Kidney (tissue), 14 donors: ENCODE measurements around the gene KANSL1L. TPM values are rescaled to one million over a fixed set of nuclear protein-coding genes. Genes with fewer than 3 reads are reported as not detected.

Experiments
- DNase-seq, 5 donors: peaks; one replicate each; pipeline ENCODE4 v3.0.0-alpha.2; 2013 to 2020
- FAIRE-seq: peaks from 2 replicates; lab custom pipeline; 2012; peaks lifted over from hg19 to GRCh38; lab: Jason Lieb, UNC
- H3K27ac ChIP-seq, 2 donors: one replicate each; pipeline ENCODE4 v1.7.0; 2013; ENCODE audit warnings: low read depth in 2 of 2, low read length in 2 of 2, inconsistent platforms in 1 of 2
- H3K27me3 ChIP-seq: one replicate; pipeline ENCODE4 v1.7.1; 2013; ENCODE audit warnings: low read length, inconsistent platforms; ENCODE audit not compliant: control insufficient read depth, insufficient read depth
- H3K36me3 ChIP-seq, 3 donors: one replicate each; pipeline versions ENCODE4 v1.7.0 to v1.7.1; 2013; ENCODE audit warnings: low read length in 3 of 3, control low read depth in 1 of 3, inconsistent platforms in 1 of 3; ENCODE audit not compliant: insufficient read depth in 3 of 3, control insufficient read depth in 2 of 3
- H3K4me1 ChIP-seq, 3 donors: one replicate each; pipeline versions ENCODE4 v1.7.0 to v1.7.1; 2013; ENCODE audit warnings: low read length in 3 of 3, inconsistent platforms in 1 of 3, low read depth in 1 of 3; ENCODE audit not compliant: control insufficient read depth in 2 of 3, insufficient read depth in 2 of 3
- H3K4me3 ChIP-seq, 3 donors: one replicate each; pipeline versions ENCODE4 v1.7.0 to v1.8.1; 2013; ENCODE audit warnings: low read length in 3 of 3, control low read depth in 1 of 3, inconsistent platforms in 1 of 3
- H3K9ac ChIP-seq, 3 donors: one replicate each; pipeline versions ENCODE4 v1.7.0 to v1.7.1; 2013; ENCODE audit warnings: low read length in 3 of 3, control low read depth in 1 of 3, inconsistent platforms in 1 of 3
- H3K9me3 ChIP-seq, 3 donors: one replicate each; pipeline versions ENCODE4 v1.7.0 to v1.7.1; 2013; ENCODE audit warnings: low read length in 3 of 3, control low read depth in 1 of 3, inconsistent platforms in 1 of 3; ENCODE audit not compliant: control insufficient read depth in 2 of 3, insufficient read depth in 1 of 3
- intact Hi-C: fragments of 100-400 bp; cut with DNase I; formaldehyde crosslinking; loops from one replicate; pipeline ENCODE4 v1.11.1; 2022
- polyA plus RNA-seq: library from polyadenylated mRNA; stranded (reverse); fragments of 350-450 nt; fragmentation: Illumina TruSeq; extraction: RNeasy Lipid Tissue Mini Kit (QIAGEN cat#74804); gene quantifications from one replicate; pipeline ENCODE4 v1.2.3, GENCODE V29; 2014; ENCODE audit warnings: low read depth, low replicate concordance; ENCODE audit not compliant: insufficient read depth
- total RNA-seq: library from RNA; stranded (reverse); fragmentation: NEBNext Ultra II Directional; extraction: Animal tissue kit (Norgen Biotek cat#: 25700); gene quantifications from one replicate; pipeline ENCODE4 v1.2.1, GENCODE V29; 2021
- TF ChIP-seq, protein P1 (sequence below): IDR thresholded peaks from 3 replicates; pipeline ENCODE4 v1.5.1; 2012; ENCODE audit warnings: mild to moderate bottlenecking, moderate library complexity, borderline replicate concordance; ENCODE audit not compliant: insufficient read depth; ENCODE audit errors: extremely low read depth
- donor health status: control.
- donor health status: control.
- donor health status: control.
- donor health status: control.
- donor health status: control.
- donor health status: DM: yes; HTN: yes; CAD: no.
- donor health status: Normal renal cell carcinoma (clear cell type).

The KANSL1L gene
- total and polyA plus RNA-seq, 2 donors from 2014 or later = 11.6 to 65.4 TPM

GRCh38 chr2:210207929-210208328 lies 36.7 kb upstream of the KANSL1L start:
- Histone ChIP-seq H3K9me3 (no peaks in the 10 kb centered on the region), H3K36me3 (no peaks in the 10 kb centered on the region), H3K27ac (no peak overlapping the region), H3K4me3 (no peak overlapping the region), H3K27me3 (no peaks in the 10 kb centered on the region), H3K9ac (no peak overlapping the region), H3K4me1 (no peaks in the 10 kb centered on the region)
- no peak for DNase-seq
- TF ChIP-seq, protein P1, sequence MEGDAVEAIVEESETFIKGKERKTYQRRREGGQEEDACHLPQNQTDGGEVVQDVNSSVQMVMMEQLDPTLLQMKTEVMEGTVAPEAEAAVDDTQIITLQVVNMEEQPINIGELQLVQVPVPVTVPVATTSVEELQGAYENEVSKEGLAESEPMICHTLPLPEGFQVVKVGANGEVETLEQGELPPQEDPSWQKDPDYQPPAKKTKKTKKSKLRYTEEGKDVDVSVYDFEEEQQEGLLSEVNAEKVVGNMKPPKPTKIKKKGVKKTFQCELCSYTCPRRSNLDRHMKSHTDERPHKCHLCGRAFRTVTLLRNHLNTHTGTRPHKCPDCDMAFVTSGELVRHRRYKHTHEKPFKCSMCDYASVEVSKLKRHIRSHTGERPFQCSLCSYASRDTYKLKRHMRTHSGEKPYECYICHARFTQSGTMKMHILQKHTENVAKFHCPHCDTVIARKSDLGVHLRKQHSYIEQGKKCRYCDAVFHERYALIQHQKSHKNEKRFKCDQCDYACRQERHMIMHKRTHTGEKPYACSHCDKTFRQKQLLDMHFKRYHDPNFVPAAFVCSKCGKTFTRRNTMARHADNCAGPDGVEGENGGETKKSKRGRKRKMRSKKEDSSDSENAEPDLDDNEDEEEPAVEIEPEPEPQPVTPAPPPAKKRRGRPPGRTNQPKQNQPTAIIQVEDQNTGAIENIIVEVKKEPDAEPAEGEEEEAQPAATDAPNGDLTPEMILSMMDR = no peak
- FAIRE-seq = no peak
- intact Hi-C loops = no loop called here

DNA sequence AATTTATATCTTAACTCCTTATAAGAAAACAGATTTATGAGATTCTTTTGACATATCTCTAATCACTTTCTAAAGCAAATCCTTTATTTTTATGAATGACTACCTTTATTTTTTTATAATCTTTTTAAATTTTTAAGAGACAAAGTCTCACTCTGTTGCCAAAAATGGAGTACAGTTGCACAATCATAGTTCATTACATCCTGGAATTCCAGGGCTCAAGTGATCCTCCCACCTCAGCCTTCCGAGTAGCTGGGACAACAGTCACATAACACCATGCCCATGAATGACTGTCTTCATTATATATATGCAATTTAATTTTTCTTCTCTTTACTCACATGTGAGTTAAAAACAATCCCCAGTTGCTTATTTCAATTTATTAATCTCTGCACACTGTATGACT lies 32.3 kb upstream of the KANSL1L start:
- H3K36me3 ChIP-seq = no peaks in the 10 kb centered on the region
- no peaks in the 10 kb centered on the region for H3K9me3 ChIP-seq
- no peak overlapping the region for H3K4me3 ChIP-seq
- TF ChIP-seq, protein P1 = no peak
- no peak for DNase-seq
- intact Hi-C loops = no loop called here
- no peak overlapping the region for H3K9ac ChIP-seq
- peaks cover 0 to 7% (median 0%) of the 10 kb centered on the region in 3 donors for H3K4me1 ChIP-seq
- FAIRE-seq = peak; percentile 72
- H3K27ac ChIP-seq = no peak overlapping the region
- H3K27me3 ChIP-seq = no peaks in the 10 kb centered on the region

- Histone ChIP-seq H3K4me1 (peaks cover 0 to 9% (median 0%) of the 10 kb centered on the region in 3 donors), H3K27ac (no peak overlapping the region), H3K27me3 (no peaks in the 10 kb centered on the region), H3K9me3 (no peaks in the 10 kb centered on the region), H3K9ac (no peak overlapping the region), H3K4me3 (no peak overlapping the region), H3K36me3 (no peaks in the 10 kb centered on the region)
- DNase-seq (no peak), FAIRE-seq (no peak)
- intact Hi-C loops = no loop called here
- TF ChIP-seq, protein P1 = no peak
These were observed 31.9 kb upstream of the KANSL1L start for GRCh38 chr2:210203147-210203546.

- Histone ChIP-seq H3K4me3 (no peak overlapping the region), H3K27ac (peak overlapping the region in 1 of 2 donors; percentile 36), H3K9me3 (no peaks in the 10 kb centered on the region), H3K27me3 (no peaks in the 10 kb centered on the region), H3K9ac (no peak overlapping the region), H3K4me1 (peaks cover 0 to 28% (median 0%) of the 10 kb centered on the region in 3 donors), H3K36me3 (no peaks in the 10 kb centered on the region)
- TF ChIP-seq, protein P1 = no peak
- intact Hi-C loops = loop anchor here (5.0 kb wide), 1 partner anchor 218 kb away; no protein-coding TSS in a partner anchor
- FAIRE-seq (no peak), DNase-seq (no peak)
These were observed 28.6 kb upstream of the KANSL1L start for GRCh38 chr2:210199854-210200253.
